PC-3 (cell line): ENCODE measurements around the gene DHCR7.

Experiments used
- CTCF ChIP-seq: fragments of 300-600 bp; sonication (generic); conservative IDR thresholded peaks from 2 replicates; pipeline ENCODE4 v1.5.1; 2017; ENCODE audit warnings: antibody characterized with exemption, low read depth, mild to moderate bottlenecking, low read length
- EZH2 ChIP-seq: fragments of 300-600 bp; sonication (generic); IDR thresholded peaks from one replicate; pipeline ENCODE4 v1.6.1; 2017; ENCODE audit warnings: antibody characterized with exemption, mild to moderate bottlenecking, low read length; ENCODE audit not compliant: unreplicated experiment

DNA sequence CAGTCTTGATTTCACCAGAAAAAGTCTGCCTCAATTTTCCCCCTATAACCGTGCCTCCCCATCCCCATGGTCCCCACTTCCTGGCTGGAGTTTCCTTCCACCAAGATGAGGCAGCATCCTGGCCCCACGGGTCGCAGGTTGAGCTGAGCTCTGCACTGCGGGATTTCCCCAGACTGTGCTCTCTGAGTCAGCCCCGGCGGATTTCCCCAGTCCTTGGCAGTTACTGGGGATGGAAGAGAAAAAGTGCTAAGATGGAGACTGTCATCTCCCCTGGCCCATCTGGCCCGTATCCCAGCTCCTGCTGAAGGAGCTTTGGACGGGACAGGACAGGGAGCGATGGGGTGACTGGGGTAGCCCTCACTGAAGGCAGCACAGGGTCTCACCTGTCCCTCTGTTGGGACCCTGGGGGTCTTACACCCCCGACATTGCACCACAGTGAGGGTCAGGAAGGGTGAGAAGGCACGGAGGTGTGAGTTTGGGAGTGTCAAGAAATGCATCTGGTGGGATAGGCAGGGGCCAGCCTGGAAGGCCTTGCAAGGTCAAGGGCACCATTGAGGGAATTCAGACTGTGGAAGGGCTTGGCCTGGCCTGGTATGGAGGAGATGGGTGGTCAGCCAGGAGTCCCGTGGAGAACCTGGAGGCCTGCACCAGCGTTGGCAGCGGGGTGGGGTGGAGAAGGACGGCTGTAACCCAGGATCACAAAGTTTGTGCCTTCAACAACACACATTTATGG, 41.3 kb upstream of the DHCR7 start:
- no peak for TF ChIP-seq CTCF
- TF ChIP-seq EZH2: no peak
